Measurements from ENCODE around the gene CCDC38.

Gene CCDC38

GRCh38 chr12:95836630-95837239, 105.7 kb downstream of the CCDC38 start:
- DNase-seq (ENCODE audit: low read depth, low spot score), result peak; percentile 78

GRCh38 chr12:95836185-95836609, 106.2 kb downstream of the CCDC38 start:
- peak; percentile 69 for DNase-seq (ENCODE audit: low read depth, low spot score)

GRCh38 chr12:95834572-95834971, 107.8 kb downstream of the CCDC38 start:
- DNase-seq (ENCODE audit: low read depth, low spot score), result no peak

DNA sequence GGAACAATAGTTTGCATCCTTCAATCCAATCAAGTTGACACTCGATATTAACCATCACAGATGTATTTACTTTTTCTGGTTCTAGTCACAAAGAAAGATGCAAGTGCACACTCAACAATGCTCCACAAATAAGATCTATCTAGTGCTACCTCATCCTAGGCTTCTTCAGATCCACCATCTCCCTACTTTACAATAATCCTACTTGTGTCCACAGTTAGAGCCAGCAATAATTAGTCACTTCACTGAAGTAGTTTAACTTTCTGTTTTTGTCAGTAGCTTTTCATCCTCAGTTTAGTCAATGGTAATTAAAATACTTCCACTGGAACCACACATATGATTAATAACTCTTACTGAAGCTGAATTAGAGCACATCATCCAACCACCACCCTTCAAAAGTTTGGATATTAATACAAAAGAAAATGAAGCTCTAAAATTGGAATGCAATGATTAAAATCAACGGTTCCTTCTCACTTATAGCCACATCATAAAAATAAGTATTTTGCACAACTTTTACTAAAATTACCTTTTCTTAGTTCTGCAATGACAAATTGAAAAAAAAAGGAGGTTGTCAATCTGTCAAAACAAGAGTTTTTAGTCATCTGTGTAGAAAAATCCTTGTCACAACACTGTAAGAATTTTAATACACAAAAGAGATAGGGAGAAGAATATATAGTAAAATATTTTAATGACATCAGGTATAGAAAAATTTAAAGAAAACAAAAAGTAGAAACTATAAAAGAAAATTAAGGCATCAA, 111.9 kb downstream of the CCDC38 start:
- no peak for DNase-seq (ENCODE audit: low read depth, low spot score)

DNA sequence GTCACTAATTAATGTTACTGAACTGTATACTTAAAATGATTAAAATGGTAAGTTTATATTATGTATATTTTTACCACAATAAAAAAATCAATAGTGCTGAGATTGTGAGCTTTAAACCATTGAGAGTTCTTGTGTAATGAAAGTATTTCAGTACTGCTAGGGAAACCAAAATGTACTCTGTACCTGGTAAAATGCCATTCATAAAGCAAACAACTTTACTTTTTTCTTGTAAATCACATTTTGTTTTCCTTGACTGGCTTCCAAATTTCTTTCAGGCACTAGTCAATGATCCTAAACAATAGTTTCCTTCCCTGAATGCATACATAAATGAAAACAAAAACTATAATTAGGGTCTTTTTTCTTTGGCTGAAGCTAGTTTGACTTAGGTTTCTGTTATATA, 113.0 kb downstream of the CCDC38 start:
- DNase-seq (ENCODE audit: low read depth, low spot score), result peak; percentile 35

DNA sequence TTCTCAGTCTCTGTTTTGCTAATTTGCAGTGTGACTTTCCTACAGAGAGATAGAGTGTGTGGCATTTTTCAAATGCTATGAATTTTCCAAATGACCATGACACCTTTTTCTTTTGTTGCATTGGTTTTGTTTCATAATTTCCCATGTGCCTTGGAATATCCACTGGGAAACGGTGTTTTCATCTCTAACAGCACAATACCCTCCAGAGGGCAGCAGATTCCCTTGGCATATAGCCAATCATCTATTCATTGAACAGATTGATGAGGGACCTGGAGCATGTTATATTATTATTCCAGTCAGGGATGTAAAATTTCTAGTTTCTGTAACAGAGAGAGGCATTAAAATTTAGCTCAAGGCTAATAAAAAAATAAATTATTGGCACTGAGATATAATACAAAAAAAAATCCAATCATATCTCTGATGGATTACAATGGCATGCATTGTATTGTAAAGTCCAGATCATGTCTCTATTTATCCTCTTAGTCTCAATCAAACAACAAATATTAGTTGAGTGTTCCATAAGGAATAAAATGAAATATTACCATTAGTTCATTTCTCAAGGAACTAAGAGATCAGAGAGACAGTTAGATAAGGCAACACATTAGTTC, 122.2 kb downstream of the CCDC38 start:
- peak; percentile 75 for DNase-seq (ENCODE audit: low read depth, low spot score)

All from astrocyte of the hippocampus (primary cell).